Measurements from ENCODE around the gene FGFR1OP2. TPM values are rescaled to one million over a fixed set of nuclear protein-coding genes. Genes with fewer than 3 reads are reported as not detected.

FGFR1OP2 gene
- total RNA-seq, 1 donor: 52.5 TPM

DNA sequence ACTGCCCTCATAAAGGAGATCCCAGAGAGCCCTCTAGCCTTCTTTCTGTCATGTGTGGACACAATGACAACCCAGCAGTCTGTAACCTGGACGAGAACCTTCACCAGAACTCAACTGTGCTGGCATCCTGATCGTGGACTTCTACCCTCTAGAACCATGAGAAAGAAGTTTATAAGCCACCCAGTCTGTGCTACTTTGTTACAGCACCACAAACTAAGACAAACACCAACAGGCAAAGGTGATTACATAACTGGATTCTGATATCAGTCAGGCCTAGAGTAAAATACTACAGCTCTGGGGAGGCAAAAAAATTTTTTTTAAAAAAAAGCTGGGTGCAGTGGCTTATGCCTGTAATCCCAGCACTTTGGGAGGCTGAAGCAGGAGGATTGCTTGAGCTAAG is 57.4 kb downstream of the FGFR1OP2 start:
- no peak overlapping the region for H3K4me3 ChIP-seq (ENCODE audit: low read depth, low read length)
- TF ChIP-seq CTCF (IDR thresholded peaks at IDR 0.05; ENCODE audit: insufficient read depth, low read length): no peak
- no peak for DNase-seq (ENCODE audit: low read depth)

GRCh38 chr12:26997003-26997402 is 58.7 kb downstream of the FGFR1OP2 start:
- DNase-seq (ENCODE audit: low read depth): no peak
- no peak for TF ChIP-seq CTCF (IDR thresholded peaks at IDR 0.05; ENCODE audit: insufficient read depth, low read length)
- H3K4me3 ChIP-seq (ENCODE audit: low read depth, low read length): no peak overlapping the region

DNA sequence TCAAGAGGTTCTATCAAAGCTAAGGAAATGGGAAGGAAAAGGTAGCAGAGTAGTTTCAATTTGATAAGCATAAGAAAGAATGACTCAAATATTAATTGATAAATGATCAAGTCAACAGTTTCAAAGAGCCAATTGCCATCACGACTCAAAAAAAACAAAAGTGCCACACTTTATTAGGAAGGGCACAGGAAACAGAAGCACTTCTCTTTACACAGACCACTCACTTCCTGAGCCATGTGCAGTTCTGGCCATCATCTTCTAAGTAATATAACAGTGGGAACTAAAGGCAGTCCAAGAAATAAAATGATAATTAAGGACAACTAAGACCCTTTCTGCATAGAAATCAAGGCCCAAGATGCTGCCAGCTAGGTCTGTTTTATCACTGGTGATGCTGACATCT is 62.7 kb downstream of the FGFR1OP2 start:
- TF ChIP-seq CTCF (IDR thresholded peaks at IDR 0.05; ENCODE audit: insufficient read depth, low read length): no peak
- no peak for DNase-seq (ENCODE audit: low read depth)
- no peak overlapping the region for H3K4me3 ChIP-seq (ENCODE audit: low read depth, low read length)

DNA sequence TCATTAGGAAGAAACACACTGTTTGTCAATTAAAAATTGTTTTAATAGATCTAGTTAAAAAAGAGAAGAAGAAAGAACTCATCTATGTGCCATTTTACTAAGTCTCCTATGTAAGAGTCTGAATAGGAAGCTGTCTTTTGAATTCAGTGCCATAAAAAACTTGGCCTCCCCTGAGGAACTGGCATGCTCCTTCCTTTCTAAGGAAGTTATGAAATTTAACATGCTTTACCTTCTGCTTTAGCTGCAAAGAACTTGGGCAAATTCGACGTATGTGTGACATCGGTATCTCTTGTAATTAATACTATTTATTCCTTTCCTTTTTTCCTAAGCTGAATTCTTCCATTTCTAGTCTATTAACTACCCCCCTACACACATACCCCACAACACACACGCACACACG is 63.4 kb downstream of the FGFR1OP2 start:
- no peak for TF ChIP-seq CTCF (IDR thresholded peaks at IDR 0.05; ENCODE audit: insufficient read depth, low read length)
- H3K4me3 ChIP-seq (ENCODE audit: low read depth, low read length): no peak overlapping the region
- no peak for DNase-seq (ENCODE audit: low read depth)

DNA sequence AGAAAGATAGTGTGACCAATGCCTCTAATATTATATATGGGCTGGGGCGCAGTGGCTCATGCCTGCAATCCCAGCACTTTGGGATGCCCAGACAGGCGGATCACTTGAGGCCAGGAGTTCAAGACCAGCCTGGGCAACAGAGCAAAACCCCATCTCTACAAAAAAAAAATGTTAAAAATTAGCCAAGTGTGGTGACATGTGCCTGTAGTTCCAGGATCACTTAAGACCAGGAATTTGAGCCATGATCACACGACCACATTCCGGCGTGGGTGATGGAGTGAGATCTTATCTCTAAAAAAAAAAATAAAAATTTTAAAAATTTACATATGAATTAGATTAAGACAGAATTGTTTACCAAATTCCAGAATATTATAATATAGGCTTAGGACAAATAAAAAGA is 63.9 kb downstream of the FGFR1OP2 start:
- no peak for DNase-seq (ENCODE audit: low read depth)
- TF ChIP-seq CTCF (IDR thresholded peaks at IDR 0.05; ENCODE audit: insufficient read depth, low read length): no peak
- H3K4me3 ChIP-seq (ENCODE audit: low read depth, low read length): no peak overlapping the region

- no peak for DNase-seq (ENCODE audit: low read depth)
- no peak overlapping the region for H3K4me3 ChIP-seq (ENCODE audit: low read depth, low read length)
- no peak for TF ChIP-seq CTCF (IDR thresholded peaks at IDR 0.05; ENCODE audit: insufficient read depth, low read length)
Measured at GRCh38 chr12:27003421-27004381, 65.4 kb downstream of the FGFR1OP2 start.

Data from fibroblast of the aortic adventitia (primary cell).